Sigmoid colon (tissue), 7 donors: ENCODE measurements around the gene RFPL3. TPM values are rescaled to one million over a fixed set of nuclear protein-coding genes. Genes with fewer than 3 reads are reported as not detected.

Source experiments
- DNase-seq: peaks from one replicate; pipeline ENCODE4 v3.0.0-alpha.2; 2019
- H3K27ac ChIP-seq, 4 donors: fragments of 200-600 bp; sonication (generic); one replicate each; pipeline ENCODE4 v1.5.1; 2016 to 2019; ENCODE audit warnings: mild to moderate bottlenecking in 1 of 4
- H3K27me3 ChIP-seq, 3 donors: fragments of 200-600 bp; sonication (generic); one replicate each; pipeline ENCODE4 v1.5.1; 2019; ENCODE audit warnings: mild to moderate bottlenecking in 1 of 3
- H3K36me3 ChIP-seq, 4 donors: fragments of 200-600 bp; sonication (generic); one replicate each; pipeline ENCODE4 v1.5.1; 2016 to 2019
- H3K4me1 ChIP-seq, 4 donors: fragments of 200-600 bp; sonication (generic); one replicate each; pipeline ENCODE4 v1.5.1; 2017 to 2019
- H3K4me3 ChIP-seq, 4 donors: fragments of 200-600 bp; sonication (generic); one replicate each; pipeline ENCODE4 v1.5.1; 2017 to 2019; ENCODE audit warnings: mild to moderate bottlenecking in 2 of 4, moderate library complexity in 1 of 4
- H3K9me3 ChIP-seq, 4 donors: fragments of 200-600 bp in 3 of 4; sonication (generic) in 3 of 4; one replicate each; pipeline versions ENCODE4 v1.5.1 to v1.6.1; 2013 to 2019
- CTCF ChIP-seq, 4 experiments: fragments of 450-650 bp in 3 of 4; fragments of 200-600 bp in 1 of 4; IDR thresholded peaks; one replicate each; pipeline ENCODE4 v1.5.1; 2016 to 2019; ENCODE audit warnings: antibody characterized with exemption in 4 of 4, mild to moderate bottlenecking in 3 of 4, moderate library complexity in 2 of 4
- EP300 ChIP-seq, 4 donors: sonication (generic); formaldehyde crosslinking; IDR thresholded peaks; one replicate each; pipeline ENCODE4 v1.6.1; 2017; ENCODE audit warnings: antibody characterized with exemption in 4 of 4
- POLR2A ChIP-seq, 2 donors: fragments of 450-650 bp; IDR thresholded peaks; one replicate each; pipeline ENCODE4 v1.6.1; 2016; ENCODE audit warnings: antibody characterized with exemption in 2 of 2, mild to moderate bottlenecking in 2 of 2, moderate library complexity in 2 of 2
- POLR2AphosphoS5 ChIP-seq, 4 donors: sonication (generic); formaldehyde crosslinking; IDR thresholded peaks; one replicate each; pipeline ENCODE4 v1.6.1; 2017; ENCODE audit warnings: antibody characterized with exemption in 4 of 4
- WGBS, 2 donors: extraction: QIAGEN DNeasy Blood & Tissue Kit; methylation state at CpG; one replicate each; pipeline ENCODE4 v1.1.7; 2013; 5-methylcytosine and 5-hydroxymethylcytosine counted together
- intact Hi-C: fragments of 100-400 bp; cut with DNase I; formaldehyde crosslinking; loops from one replicate; pipeline ENCODE4 v1.15.1; 2023
- polyA plus RNA-seq, 3 donors: library from polyadenylated mRNA; stranded (reverse); fragments of 200-250 nt; gene quantifications; one replicate each; pipeline ENCODE4 v1.2.3, GENCODE V29; 2013
- total RNA-seq, 4 donors: library from RNA; depleted of rRNA; stranded (reverse); fragments of >200 nt; gene quantifications; one replicate each; pipeline ENCODE4 v1.1.0, GENCODE V29; 2016
- donor health status: healthy with polysubstance abuse.
- donor health status: Bipolar disorder and iron deficiency.
- donor health status: healthy.

RFPL3 gene
- total and polyA plus RNA-seq, 7 donors, result not detected

GRCh38 chr22:32378707-32379272, 21.1 kb downstream of the RFPL3 start:
- no peak for TF ChIP-seq POLR2A (IDR thresholded peaks at IDR 0.05)
- TF ChIP-seq EP300 (IDR thresholded peaks at IDR 0.05), result no peak
- peak in 1 of 4 experiments; percentile 7 for TF ChIP-seq CTCF (IDR thresholded peaks at IDR 0.05)
- WGBS, 2 donors, result 40 to 51% methylated on average over 4 of the region's 4 CpGs
- Histone ChIP-seq H3K4me1 (no peaks in the 10 kb centered on the region), H3K27ac (no peak overlapping the region), H3K27me3 (no peaks in the 10 kb centered on the region), H3K36me3 (no peaks in the 10 kb centered on the region), H3K9me3 (no peaks in the 10 kb centered on the region), H3K4me3 (no peak overlapping the region)
- intact Hi-C loops, result no loop called here
- no peak for DNase-seq

- intact Hi-C loops, result no loop called here
- TF ChIP-seq EP300 (IDR thresholded peaks at IDR 0.05) (no peak), POLR2A (IDR thresholded peaks at IDR 0.05) (no peak), POLR2AphosphoS5 (IDR thresholded peaks at IDR 0.05) (no peak), CTCF (IDR thresholded peaks at IDR 0.05) (no peak)
- no peaks in the 10 kb centered on the region for H3K27me3 ChIP-seq
- WGBS, 2 donors, result 42 to 76% methylated on average over 5 of the region's 5 CpGs
- H3K4me3 ChIP-seq, result no peak overlapping the region
- H3K4me1 ChIP-seq, result no peaks in the 10 kb centered on the region
- no peaks in the 10 kb centered on the region for H3K9me3 ChIP-seq
- DNase-seq, result no peak
- H3K36me3 ChIP-seq, result peaks cover 0 to 9% (median 0%) of the 10 kb centered on the region in 4 donors
- no peak overlapping the region for H3K27ac ChIP-seq
These were observed 23.3 kb downstream of the RFPL3 start for GRCh38 chr22:32380991-32381390.

- intact Hi-C loops, result no loop called here
- 95 to 98% methylated on average over 1 of the region's 1 CpG for WGBS, 2 donors
- no peak overlapping the region for H3K4me3 ChIP-seq
- no peak overlapping the region for H3K27ac ChIP-seq
- peaks cover 5 to 48% (median 15%) of the 10 kb centered on the region in 4 donors for H3K36me3 ChIP-seq
- H3K4me1 ChIP-seq, result no peaks in the 10 kb centered on the region
- H3K27me3 ChIP-seq, result no peaks in the 10 kb centered on the region
- H3K9me3 ChIP-seq, result no peaks in the 10 kb centered on the region
- TF ChIP-seq POLR2AphosphoS5 (IDR thresholded peaks at IDR 0.05) (no peak), POLR2A (IDR thresholded peaks at IDR 0.05) (no peak), CTCF (IDR thresholded peaks at IDR 0.05) (no peak), EP300 (IDR thresholded peaks at IDR 0.05) (no peak)
- DNase-seq, result no peak
These were observed 28.0 kb downstream of the RFPL3 start for GRCh38 chr22:32385681-32386080.

GRCh38 chr22:32389685-32390084, 32.0 kb downstream of the RFPL3 start:
- no peak overlapping the region for H3K27ac ChIP-seq
- TF ChIP-seq EP300 (IDR thresholded peaks at IDR 0.05) (no peak), POLR2A (IDR thresholded peaks at IDR 0.05) (no peak), CTCF (IDR thresholded peaks at IDR 0.05) (no peak), POLR2AphosphoS5 (IDR thresholded peaks at IDR 0.05) (no peak)
- no peaks in the 10 kb centered on the region for H3K4me1 ChIP-seq
- 77 to 85% methylated on average over 4 of the region's 4 CpGs for WGBS, 2 donors
- intact Hi-C loops, result no loop called here
- peaks cover 24 to 88% (median 44%) of the 10 kb centered on the region in 4 donors for H3K36me3 ChIP-seq
- no peaks in the 10 kb centered on the region for H3K9me3 ChIP-seq
- no peak for DNase-seq
- no peak overlapping the region for H3K4me3 ChIP-seq
- no peaks in the 10 kb centered on the region for H3K27me3 ChIP-seq

- H3K27me3 ChIP-seq, result no peaks in the 10 kb centered on the region
- H3K36me3 ChIP-seq, result peaks cover 33 to 100% (median 77%) of the 10 kb centered on the region in 4 donors
- H3K27ac ChIP-seq, result no peak overlapping the region
- DNase-seq, result no peak
- no peaks in the 10 kb centered on the region for H3K9me3 ChIP-seq
- WGBS, 2 donors, result 85 to 92% methylated on average over 5 of the region's 5 CpGs
- no peak for TF ChIP-seq CTCF (IDR thresholded peaks at IDR 0.05)
- TF ChIP-seq POLR2AphosphoS5 (IDR thresholded peaks at IDR 0.05), result no peak
- TF ChIP-seq POLR2A (IDR thresholded peaks at IDR 0.05), result no peak
- TF ChIP-seq EP300 (IDR thresholded peaks at IDR 0.05), result no peak
- H3K4me1 ChIP-seq, result no peaks in the 10 kb centered on the region
- intact Hi-C loops, result no loop called here
- no peak overlapping the region for H3K4me3 ChIP-seq
These were observed 37.4 kb downstream of the RFPL3 start for GRCh38 chr22:32395107-32395506.
